DMS 273 (cell line): ENCODE results near the gene ARHGAP24.
"Not testable (repeated sequence)": the region's sequence is repeated elsewhere in the genome, so short reads cannot be mapped to it uniquely, and the experiment has no call there.

Source experiments
- DNase-seq: peaks from one replicate; lab custom pipeline; 2025; ENCODE audit not compliant: unreplicated experiment; lab: John Stamatoyannopoulos, UW

The ARHGAP24 gene

DNA sequence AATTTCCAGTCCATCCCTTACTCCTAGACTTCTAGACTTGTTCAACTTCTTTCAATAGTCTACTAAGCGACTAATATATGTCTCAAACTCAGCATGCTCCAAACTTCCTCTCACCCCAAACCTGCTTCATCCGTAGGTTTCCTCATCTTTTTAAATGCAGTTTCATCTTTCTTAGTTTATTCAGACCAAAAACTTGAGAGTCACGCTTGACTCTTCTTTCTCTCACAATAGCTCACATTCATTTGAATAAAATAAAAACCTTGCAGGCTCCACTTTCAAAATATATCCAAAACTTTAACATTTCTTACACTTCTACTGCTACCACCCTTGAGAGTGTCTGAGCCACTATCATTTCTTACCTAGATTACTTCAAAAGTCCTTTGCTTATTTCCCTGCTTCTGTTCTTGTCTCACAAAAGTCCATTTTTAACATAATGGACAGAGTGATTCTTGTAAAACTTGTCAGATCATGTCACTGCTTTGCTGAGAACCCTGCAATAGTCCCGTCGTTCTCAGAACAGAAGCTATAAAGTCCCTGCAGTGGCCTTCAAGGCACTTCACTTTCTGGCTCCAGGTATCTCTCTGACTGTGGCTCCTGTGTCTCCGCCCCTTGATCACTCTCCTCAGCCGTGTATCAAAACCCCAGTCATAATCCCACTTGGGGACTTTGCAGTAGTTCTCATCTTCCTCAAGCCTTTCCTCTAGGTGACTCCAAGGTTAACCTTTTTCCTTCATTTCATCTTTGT is 167.6 kb downstream of the ARHGAP24 start:
- no peak for DNase-seq

- DNase-seq: no peak
Observed at GRCh38 chr4:85644061-85644460, 169.1 kb downstream of the ARHGAP24 start.

- no peak for DNase-seq
Observed at GRCh38 chr4:85650908-85651307, 176.0 kb downstream of the ARHGAP24 start.

- no peak for DNase-seq
Observed at GRCh38 chr4:85656759-85657505, 182.0 kb downstream of the ARHGAP24 start.

DNA sequence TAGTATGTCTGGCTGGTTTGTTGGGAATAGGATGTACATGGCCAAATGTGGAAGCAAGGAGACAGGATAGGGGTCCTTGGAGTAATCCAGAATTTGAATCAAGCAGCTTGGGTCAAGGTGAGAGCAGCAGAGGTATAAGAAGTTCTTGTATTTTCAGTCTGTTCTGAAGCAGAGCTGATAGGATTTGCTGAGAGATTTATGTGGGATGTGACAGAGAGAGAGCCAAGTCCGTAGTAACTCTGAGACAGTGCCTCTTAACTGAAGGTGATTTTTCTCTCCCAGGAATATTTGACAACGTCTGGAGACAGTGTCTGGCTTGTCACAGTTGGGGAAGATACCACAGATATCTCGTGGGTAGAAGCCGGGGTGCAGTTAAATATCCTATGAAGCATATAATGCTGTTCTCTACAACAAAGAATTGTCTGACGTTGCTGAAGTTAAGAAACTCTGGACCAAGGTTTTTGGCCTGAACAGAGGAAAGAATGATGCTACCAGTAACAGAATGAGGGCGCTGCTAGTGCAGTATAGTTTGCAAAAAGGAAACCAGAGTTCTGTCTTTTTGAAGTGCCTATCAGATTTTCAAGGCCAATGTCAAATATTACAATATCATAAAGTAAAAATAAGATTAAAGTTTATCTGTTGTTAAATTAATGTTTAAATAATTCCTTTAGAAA is 184.0 kb downstream of the ARHGAP24 start:
- no peak for DNase-seq

GRCh38 chr4:85659610-85660218 is 184.8 kb downstream of the ARHGAP24 start:
- no peak for DNase-seq

DNA sequence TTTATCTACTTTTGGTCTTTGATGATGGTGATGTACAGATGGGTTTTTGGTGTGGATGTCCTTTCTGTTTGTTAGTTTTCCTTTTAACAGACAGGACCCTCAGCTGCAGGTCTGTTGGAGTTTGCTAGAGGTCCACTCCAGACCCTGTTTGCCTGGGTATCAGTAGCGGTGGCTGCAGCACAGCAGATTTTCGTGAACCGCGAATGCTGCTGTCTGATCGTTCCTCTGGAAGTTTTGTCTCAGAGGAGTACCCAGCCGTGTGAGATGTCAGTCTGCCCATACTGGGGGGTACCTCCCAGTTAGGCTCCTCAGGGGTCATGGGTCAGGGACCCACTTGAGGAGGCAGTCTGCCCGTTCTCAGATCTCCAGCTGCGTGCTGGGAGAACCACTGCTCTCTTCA is 191.7 kb downstream of the ARHGAP24 start:
- not testable (repeated sequence) for DNase-seq

DNA sequence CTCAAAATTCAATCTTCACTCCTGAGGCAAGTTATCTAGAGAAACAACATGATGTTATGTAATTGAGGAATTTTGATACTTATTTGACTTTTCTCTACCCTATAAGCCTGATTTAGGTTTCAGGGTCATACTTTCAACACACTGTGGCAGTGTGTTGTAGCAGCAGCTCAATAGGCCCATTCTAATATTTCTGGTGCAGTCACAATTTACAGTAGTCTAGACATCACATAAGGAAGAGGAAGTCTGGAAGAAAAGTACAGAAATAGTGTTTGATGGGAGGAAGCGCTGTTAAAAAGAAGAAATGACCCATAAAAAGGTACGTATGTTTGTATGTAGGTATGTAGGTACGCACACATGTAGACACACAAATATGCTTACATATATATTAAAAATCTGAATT is 194.3 kb downstream of the ARHGAP24 start:
- DNase-seq: no peak

DNA sequence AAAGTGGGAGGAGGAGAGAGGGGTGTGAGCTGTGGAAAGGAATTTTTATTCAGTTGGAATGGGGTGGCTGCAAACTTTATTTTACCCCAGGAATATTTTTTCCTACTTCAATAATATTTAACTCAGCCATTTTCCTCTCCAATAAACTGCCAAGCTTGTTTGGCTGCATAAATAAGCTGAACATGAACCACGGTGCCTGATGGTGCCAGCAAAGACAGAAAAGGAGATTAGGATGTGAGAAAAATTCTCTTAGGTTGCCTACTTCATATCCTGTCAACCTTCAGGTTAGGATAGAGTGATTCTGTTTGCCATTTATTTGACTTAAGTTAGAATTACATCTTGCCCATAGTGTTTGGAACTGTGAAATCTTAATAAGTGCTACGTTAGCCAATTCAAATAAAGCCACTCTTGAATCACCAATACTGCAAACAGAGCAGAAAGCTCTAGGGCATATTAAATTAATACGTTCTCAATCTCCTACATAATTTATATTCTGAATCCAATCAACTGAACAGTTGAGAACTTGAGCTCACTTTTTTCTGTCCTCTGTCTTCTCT is 195.1 kb downstream of the ARHGAP24 start:
- DNase-seq: no peak

- DNase-seq: no peak
Observed at GRCh38 chr4:85671120-85671519, 196.2 kb downstream of the ARHGAP24 start.

- no peak for DNase-seq
Observed at GRCh38 chr4:85672116-85672515, 197.2 kb downstream of the ARHGAP24 start.

DNA sequence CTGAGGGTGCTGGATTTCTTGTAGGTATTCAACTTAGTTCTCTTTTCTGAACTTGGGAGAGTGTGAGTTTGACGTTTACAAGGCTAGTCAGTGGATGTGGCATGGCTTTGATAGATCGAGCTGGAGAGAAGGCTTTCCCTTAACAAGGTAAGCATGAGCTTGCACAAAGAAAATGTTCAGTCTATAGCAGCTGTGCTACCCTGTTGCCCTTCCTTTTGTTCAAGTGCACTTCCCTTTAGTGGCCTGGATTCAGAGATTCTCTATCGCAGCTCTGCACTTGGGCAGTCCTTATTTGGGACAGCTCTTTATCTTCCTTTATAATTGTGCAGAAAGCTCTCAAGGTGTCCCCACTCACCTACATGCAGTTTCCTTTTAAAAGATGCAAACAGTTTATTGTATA is 198.0 kb downstream of the ARHGAP24 start:
- DNase-seq: no peak

DNA sequence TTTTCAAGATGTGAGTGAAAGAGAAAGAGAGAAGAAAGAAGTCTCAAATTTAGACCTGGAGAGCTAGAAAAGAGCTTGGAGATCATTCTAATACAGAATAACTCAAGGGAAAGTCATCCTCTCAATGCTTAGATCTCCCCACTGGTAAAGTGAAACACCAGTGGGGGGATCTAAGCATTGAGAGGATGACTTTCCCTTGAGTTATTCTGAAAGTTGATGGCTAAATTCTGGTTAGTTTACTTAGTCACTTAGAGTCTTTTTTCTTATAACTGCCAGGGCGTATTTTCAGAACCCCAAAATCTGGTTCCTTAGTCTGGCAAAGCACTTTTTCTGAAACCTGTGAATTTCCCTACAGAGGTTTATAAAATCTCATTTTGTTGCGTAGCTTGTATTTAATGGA is 198.6 kb downstream of the ARHGAP24 start:
- no peak for DNase-seq

DNA sequence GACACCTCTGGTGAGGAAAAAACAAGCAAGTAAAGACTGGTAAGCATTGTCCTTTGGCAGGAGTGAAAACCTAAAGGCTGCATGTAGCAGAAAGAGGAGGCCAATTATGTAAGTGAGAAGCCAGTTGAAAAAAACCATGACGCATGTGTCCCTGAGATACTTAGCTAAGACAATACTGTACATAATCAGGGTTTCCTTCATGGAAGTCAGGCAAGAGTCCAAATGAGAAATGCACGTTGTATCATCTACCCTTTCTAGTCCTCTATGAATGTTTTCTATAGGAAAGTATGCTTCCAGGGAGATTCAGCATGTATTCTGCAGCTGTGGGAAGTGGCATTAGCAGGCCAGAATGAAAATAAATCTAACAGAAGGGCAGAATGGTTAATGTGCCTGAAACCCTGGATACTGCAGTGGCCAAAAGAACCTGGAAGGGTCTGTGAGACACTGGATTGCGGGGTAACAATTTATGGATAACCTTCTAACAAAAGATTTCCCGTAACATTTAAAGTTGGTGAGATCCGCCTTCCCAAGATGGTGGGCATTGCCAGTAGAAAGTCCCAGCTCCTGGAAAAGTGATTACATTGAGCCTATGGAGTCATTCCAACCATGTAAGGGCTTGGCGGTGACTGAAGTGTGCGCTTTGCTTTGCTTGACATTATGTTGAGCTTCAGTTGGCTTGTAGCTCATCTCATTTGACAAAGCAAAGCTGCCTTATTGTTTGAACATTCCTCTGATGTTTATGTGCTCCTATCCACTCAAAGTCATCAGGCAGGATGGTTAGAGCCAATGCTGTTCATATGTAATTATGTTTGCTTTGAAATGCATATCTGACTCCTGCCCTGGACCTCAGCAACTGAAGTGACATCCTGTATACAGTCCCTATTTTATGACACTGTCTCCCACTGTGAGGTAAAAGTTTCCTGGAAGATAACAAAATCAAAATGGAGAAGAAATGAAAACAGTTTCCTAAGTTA is 200.4 kb downstream of the ARHGAP24 start:
- no peak for DNase-seq

DNA sequence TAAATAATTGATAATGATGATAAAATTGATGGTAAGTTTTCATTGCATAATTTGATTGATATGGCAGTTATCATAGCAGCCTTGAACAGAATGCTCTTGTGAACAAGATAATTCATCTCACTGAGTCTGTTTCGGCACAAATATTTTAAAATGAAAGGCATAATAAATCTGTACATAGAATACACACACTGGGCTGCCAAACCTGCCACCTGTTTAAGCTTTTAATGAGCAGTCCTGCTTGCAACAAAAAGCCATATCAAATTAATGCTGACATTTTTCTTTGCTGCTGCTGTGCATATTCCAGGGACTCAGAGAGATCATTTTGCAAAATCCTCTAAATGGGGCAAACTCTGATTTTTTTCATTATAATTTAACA is 201.1 kb downstream of the ARHGAP24 start:
- peak; percentile 4 for DNase-seq

DNA sequence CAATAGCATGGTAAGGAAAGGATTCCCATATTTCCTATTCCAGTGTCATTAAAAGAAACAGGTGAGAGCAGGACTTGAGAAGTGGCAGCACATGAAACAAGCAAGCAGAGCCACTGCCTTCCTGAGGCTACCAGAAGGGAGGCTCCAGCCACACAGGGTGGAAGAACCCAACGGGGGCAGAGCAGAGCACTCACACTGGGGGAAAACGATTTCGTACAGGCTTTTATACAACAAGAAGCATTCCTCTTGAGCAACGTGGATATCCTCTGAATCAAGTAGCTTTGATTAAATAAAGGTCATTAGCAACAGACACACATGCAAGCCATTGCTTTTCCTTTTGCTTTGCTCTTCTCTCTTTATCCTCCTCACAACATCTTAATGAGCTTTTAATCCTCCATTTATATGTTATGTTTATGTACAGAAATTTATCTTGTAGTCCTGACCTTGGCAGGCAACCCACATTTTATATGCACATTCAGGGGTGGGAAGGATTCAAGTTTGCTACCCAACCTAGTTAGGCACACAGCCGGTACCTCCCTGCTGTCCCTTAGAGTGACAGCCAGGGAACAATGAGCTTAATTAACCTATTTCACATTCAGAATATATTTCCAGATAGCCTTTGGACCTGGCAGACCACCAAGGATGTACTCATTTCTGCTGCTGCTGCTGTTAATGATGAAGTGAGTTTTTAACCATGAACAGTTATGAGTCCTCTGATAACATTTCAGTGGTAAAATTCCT is 202.1 kb downstream of the ARHGAP24 start:
- DNase-seq: peak; percentile 37

- no peak for DNase-seq
Observed at GRCh38 chr4:85681221-85681657, 206.3 kb downstream of the ARHGAP24 start.

GRCh38 chr4:85681921-85682320 is 207.0 kb downstream of the ARHGAP24 start:
- no peak for DNase-seq

DNA sequence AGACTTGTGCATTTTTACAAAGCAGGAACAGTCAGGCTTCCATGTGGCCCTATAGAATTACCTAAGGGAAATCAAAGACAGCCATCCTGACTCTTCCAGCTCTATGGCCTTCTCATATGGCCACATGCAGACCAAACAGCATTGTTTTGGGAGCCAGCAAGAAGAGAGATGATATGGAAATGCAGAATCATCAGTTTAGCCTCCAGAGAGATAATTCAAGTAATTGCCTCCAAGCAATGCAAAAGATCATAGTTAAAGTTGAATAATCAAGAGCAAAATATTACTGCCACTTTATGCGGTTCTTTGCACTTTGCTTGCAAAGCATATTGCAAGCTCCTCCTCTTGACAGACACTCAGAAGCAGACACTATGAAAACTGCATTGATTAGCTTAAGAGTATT is 207.4 kb downstream of the ARHGAP24 start:
- DNase-seq: no peak
